HFFc6 (cell line): Measurements from ENCODE around the gene MSI2. TPM values are rescaled to one million over a fixed set of nuclear protein-coding genes. Genes with fewer than 3 reads are reported as not detected.

Source experiments
- DNase-seq: peaks from one replicate; pipeline ENCODE4 v3.0.0-alpha.2; 2018
- H3K27ac Mint-ChIP-seq: 2 replicates; pipeline ENCODE4 v1.8.0; 2020; ENCODE audit warnings: mild to moderate bottlenecking, mixed read lengths
- H3K27me3 Mint-ChIP-seq: 2 replicates; pipeline ENCODE4 v1.8.0; 2021; ENCODE audit warnings: mild to moderate bottlenecking, moderate library complexity, mixed read lengths; ENCODE audit not compliant: insufficient read depth
- H3K36me3 Mint-ChIP-seq: 2 replicates; pipeline ENCODE4 v1.8.0; 2021; ENCODE audit warnings: low read depth, mixed read lengths
- H3K4me1 Mint-ChIP-seq: 2 replicates; pipeline ENCODE4 v1.8.0; 2020; ENCODE audit warnings: low read depth, mixed read lengths
- H3K4me3 Mint-ChIP-seq: 2 replicates; pipeline ENCODE4 v1.8.0; 2020; ENCODE audit warnings: mild to moderate bottlenecking, moderate library complexity, mixed read lengths
- H3K9me3 Mint-ChIP-seq: 2 replicates; pipeline ENCODE4 v1.8.0; 2020; ENCODE audit warnings: mild to moderate bottlenecking, mixed read lengths
- total RNA-seq, 6 experiments: library from RNA; stranded (reverse); fragmentation: NEBNext Ultra II Directional; extraction: Animal tissue kit (Norgen Biotek cat#: 25700); gene quantifications; 2 replicates in 1 of 6; 3 replicates in 5 of 6; pipeline ENCODE4 v1.2.3, GENCODE V29; 2021
- TF ChIP-seq, protein P1 (sequence below): fragments of 200-600 bp; sonication (generic); IDR thresholded peaks from 2 replicates; pipeline ENCODE4 v1.5.0; 2021; ENCODE audit warnings: antibody characterized with exemption, mild to moderate bottlenecking

The MSI2 gene
- total RNA-seq, 6 experiments from 2014 or later = 53.5 to 71.7 (median 55.0) TPM

DNA sequence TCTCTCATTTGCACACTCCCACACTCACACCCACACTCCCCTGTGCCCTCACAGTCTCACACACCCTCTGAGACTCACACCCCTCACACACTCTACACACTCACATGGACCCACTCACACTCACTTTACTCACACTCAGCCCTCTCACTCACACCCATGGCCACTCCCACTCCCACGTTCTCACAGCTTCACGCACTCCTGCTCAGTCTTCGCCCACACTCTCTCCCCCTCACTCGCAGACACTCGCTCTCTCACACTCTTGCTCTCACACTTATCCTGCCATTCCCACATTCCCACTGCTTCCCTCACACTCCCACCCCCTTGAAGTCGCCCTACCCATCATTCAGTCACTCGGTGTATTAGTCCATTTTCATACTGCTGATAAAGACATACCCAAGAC lies 440.9 kb downstream of the MSI2 start:
- no peak overlapping the region for H3K4me3 Mint-ChIP-seq
- DNase-seq = no peak
- H3K27me3 Mint-ChIP-seq = peaks cover 21% of the 10 kb centered on the region
- H3K9me3 Mint-ChIP-seq = peaks cover 4% of the 10 kb centered on the region; the same call in 1 of the 2 replicates
- H3K36me3 Mint-ChIP-seq = no peaks in the 10 kb centered on the region
- H3K4me1 Mint-ChIP-seq = no peaks in the 10 kb centered on the region
- H3K27ac Mint-ChIP-seq = no peak overlapping the region
- TF ChIP-seq, protein P1, sequence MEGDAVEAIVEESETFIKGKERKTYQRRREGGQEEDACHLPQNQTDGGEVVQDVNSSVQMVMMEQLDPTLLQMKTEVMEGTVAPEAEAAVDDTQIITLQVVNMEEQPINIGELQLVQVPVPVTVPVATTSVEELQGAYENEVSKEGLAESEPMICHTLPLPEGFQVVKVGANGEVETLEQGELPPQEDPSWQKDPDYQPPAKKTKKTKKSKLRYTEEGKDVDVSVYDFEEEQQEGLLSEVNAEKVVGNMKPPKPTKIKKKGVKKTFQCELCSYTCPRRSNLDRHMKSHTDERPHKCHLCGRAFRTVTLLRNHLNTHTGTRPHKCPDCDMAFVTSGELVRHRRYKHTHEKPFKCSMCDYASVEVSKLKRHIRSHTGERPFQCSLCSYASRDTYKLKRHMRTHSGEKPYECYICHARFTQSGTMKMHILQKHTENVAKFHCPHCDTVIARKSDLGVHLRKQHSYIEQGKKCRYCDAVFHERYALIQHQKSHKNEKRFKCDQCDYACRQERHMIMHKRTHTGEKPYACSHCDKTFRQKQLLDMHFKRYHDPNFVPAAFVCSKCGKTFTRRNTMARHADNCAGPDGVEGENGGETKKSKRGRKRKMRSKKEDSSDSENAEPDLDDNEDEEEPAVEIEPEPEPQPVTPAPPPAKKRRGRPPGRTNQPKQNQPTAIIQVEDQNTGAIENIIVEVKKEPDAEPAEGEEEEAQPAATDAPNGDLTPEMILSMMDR = no peak

DNA sequence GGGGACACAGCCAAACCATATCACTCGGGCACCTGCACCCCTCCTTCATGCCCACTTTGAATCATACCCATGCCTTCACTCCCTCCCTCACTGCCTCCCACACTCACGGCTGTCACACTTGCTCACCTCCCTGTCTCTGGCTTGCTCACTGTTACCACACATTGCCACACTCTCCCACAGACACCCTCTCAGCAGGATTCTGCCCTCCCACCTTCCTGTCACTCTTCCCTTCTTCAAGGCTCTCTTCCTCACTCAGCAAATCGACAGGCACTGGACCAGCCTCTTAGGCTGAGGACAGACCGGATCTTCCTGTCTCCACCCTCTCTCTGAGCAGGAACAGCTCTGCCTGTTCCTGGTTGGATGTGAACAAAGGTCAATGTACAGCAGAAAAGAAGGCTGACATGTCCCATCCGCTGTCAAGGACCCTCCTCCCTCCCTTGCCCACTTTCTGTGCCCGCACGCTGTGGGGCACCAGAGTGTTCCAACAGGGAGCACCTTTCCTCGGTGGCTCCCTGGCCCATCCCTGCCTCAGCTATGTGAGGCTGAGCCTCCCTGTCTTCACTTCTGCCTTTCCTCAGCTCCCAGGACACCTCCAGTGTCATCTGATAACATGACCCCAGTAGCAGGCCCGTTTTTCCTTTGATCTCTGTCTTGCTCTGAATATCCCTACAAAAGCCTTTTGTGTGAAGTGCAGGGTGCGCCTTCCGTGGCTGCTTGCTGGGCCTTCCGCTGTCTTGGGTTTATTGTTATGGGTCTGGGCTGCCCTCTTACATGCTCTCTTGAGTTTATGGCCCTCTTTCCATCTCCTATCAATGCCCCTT lies 441.8 kb downstream of the MSI2 start:
- no peak overlapping the region for H3K4me3 Mint-ChIP-seq

DNA sequence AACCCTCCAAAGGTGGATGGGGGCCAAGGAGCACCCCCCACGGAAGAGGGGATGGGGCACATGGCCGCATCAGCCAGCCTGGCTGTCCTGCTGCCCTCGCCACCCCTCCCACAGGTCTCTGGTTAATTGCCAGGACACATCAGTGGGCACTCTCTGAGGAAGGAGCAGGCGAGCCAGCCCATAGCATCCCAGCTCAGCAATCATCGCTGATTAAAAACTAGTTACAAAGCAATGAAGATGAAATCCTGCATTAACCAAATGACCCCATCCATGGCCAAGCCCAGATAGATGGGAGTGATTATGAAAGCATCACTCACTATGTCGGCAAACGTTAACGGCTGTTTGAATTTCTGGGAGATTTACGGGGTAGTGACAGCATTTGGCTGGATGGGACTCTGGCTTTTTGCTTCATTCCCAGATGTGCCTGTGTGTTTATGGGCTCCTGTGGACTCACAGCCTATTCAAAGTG lies 443.5 kb downstream of the MSI2 start:
- TF ChIP-seq, protein P1 = no peak
- DNase-seq = no peak
- Mint-ChIP-seq H3K4me3 (no peak overlapping the region), H3K27ac (no peak overlapping the region), H3K27me3 (peaks cover 19% of the 10 kb centered on the region), H3K9me3 (no peaks in the 10 kb centered on the region), H3K36me3 (no peaks in the 10 kb centered on the region), H3K4me1 (no peaks in the 10 kb centered on the region)

More for the DNA sequence above, 441.8 kb downstream of the MSI2 start:
- TF ChIP-seq, protein P1 = no peak
- H3K27ac Mint-ChIP-seq = no peak overlapping the region
- H3K36me3 Mint-ChIP-seq = no peaks in the 10 kb centered on the region
- H3K9me3 Mint-ChIP-seq = peaks cover 4% of the 10 kb centered on the region; the same call in 1 of the 2 replicates
- no peak for DNase-seq
- no peaks in the 10 kb centered on the region for H3K4me1 Mint-ChIP-seq
- peaks cover 23% of the 10 kb centered on the region for H3K27me3 Mint-ChIP-seq

DNA sequence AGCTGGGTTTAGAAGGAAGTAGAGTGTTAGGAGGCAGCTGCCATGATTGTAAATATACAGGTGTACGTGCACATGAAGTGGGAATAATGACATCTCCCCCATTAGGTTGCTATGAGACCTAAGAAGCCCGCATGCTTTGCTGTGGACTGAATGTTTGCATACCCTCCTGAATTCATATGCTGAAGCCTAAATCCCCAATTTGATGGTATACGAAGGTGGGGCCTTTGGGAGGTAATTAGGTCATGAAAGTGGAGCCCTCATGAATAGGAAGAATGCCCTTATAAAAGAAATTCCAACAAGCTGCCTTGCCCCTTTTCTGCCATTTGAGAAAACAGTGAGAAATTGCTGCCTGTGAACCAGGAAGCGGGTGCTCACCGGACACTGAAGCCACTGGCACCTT lies 444.8 kb downstream of the MSI2 start:
- TF ChIP-seq, protein P1 = no peak
- H3K27ac Mint-ChIP-seq = no peak overlapping the region
- DNase-seq = no peak
- H3K4me1 Mint-ChIP-seq = no peaks in the 10 kb centered on the region
- H3K36me3 Mint-ChIP-seq = no peaks in the 10 kb centered on the region
- H3K27me3 Mint-ChIP-seq = peaks cover 22% of the 10 kb centered on the region
- H3K4me3 Mint-ChIP-seq = no peak overlapping the region
- H3K9me3 Mint-ChIP-seq = no peaks in the 10 kb centered on the region

DNA sequence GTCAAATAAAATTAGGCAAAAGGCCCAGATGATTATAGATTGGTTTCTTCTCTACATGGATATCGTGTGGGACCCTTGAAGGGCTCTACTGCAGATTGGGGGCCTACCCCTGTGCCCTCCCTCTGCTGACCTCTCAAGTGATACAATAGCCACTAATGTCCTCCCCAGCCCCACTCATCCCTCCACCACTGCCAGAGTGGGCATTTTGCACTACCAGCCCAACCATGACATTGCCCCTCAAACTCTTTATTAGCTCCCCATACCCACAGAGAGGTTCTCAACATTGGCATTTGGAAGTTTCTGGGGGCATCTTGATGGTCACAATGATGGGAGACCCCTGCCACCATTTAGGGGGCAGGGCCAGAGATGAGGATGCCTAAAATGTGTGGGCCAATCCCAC lies 446.9 kb downstream of the MSI2 start:
- Mint-ChIP-seq H3K36me3 (no peaks in the 10 kb centered on the region), H3K9me3 (no peaks in the 10 kb centered on the region), H3K4me3 (no peak overlapping the region), H3K27me3 (peaks cover 40% of the 10 kb centered on the region), H3K27ac (no peak overlapping the region), H3K4me1 (no peaks in the 10 kb centered on the region)
- no peak for DNase-seq
- TF ChIP-seq, protein P1 = no peak
